GM21717 (cell line): ENCODE data around the gene CCDC82.

ENCODE experiments used
- ATAC-seq: cut with Tn5 transposase; IDR thresholded peaks from one replicate; pipeline ENCODE4 v1.9.1; 2021; ENCODE audit warnings: mild to moderate bottlenecking, moderate library complexity; ENCODE audit not compliant: unreplicated experiment

CCDC82 gene

DNA sequence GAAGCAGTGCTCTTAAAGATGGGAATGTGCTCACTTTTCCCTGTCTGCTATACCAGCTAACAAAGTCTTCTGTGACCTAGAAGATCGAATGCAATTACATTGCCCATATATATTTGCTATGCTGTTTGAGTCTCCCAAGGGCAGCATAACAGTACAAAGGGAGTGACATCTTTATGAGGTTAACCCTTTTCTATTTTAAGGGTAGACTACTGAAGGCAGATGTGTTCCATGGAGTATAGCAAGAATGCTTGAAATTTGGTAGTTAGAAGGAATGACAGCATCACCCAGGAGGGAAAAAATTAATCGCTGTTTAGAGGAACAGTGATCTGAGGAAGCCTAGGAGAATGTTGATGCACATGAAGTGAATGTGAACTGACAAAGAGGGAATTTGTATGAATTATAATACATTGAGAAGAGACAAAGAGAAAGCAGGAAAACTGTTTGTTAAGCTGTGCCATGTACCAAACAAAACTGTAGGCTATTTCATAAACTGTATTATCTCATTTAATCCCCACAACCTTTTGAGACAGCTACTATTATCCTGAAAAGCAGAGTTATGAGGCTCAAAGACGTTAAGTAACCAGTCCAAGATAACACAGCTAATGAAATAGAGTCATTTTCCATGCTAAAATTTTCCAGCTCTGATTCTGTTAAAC is 59.7 kb downstream of the CCDC82 start:
- ATAC-seq, result no peak

DNA sequence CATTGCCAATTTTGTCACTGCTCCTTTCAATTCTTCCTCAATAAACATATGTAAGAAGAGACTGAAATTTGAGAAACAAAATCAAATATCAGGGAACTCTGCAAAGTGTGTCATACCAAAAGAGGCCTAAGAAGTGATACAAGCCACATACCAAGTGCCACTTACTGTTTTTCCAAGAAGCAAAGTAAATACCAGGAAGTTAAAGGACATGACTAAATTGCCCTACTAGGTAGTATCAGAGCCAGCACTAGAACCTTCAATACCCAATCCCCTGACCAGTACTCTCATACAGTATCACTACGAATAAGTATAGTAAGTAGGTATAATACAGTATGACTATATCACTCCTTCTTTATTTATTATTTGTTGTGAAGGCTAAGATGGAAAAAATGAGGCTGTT is 60.3 kb downstream of the CCDC82 start:
- ATAC-seq, result no peak

DNA sequence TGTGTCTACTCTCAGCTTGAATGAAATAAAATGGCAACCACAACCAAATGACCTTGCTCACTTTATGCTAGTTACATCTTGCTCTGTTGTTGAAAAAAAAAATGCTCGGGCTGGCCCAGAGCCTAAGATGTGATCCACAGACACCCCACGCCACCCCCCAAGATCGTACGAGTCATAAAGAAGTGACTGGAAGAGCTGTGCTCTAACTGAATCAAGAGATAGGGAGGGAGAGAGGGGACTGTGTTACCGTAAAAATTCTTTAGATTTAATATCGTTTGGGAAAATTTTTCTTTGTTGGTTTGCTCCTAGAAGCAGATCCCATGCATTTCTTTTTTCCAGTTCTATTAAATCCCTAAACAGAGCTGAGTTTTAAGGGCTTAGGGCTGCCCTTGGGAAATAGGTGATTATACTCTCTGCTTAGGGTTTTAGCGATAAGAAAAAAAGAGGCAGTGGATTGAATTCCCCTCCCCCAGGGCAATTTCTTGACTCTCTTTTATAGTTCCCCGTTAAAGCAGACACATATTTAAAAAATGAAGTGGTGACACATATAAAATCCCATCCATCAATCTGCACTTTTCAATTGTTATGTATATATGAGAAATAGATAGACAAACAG is 61.2 kb downstream of the CCDC82 start:
- no peak for ATAC-seq

DNA sequence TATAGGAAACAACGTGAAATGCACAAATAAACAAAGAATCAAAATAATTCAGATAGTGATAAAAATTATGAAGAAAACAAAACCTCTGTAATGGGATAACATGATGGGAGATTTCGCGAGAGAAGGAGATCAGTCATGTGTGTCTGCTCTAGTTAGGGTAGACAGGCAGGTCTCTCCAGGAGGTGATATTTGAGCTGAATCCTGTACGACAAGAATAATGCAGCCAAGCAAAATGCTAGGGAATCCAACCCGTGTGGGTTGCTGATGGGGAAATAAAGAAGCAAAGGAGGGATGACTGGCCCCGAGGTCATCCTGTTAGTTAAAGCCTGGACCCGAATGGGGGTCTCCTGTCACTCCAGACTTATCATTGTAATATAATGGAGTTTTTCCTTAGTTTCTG is 62.8 kb downstream of the CCDC82 start:
- ATAC-seq, result no peak

DNA sequence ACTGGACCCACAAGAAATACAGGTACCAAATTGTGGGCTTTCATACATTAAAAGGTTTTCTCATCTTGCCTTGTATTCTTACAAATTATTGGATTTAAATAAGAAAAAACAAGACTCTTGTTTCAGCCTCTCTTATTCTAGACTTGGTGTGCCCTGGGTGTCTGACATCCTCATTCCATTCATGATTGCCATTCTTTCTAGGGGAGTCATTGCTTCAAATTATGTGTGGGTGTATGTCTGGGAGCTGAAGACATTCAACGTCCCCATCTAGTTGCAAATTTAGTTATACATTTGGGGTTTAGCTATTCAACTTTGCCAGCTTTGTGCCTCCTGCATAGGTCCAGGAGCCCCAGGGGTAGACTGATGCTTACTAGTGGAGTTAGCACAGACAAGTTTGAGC is 64.8 kb downstream of the CCDC82 start:
- ATAC-seq, result no peak

- no peak for ATAC-seq
Measured at GRCh38 chr11:96323642-96323985, 66.1 kb downstream of the CCDC82 start.

- ATAC-seq, result no peak
Measured at GRCh38 chr11:96322775-96323641, 66.7 kb downstream of the CCDC82 start.

DNA sequence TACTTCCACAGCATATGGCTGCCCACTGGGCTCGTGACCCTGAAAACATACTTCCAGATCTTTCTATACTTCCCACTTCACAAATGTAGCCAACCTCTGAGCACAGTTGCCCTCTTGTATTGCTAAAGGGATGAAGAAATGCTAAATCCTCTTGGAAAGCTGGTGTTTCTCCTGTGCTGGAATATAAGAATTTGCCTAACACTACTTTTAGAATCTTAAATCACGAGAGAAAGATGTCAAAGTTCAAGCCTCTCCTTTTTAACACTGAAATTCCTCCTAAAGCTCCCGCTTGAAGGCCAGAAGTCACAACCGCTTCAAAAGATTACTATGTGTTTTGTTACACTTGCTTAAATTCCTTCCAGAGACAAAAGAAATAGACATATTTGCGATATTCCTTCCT is 68.6 kb downstream of the CCDC82 start:
- ATAC-seq, result no peak

GRCh38 chr11:96319898-96320656 is 69.6 kb downstream of the CCDC82 start:
- ATAC-seq, result no peak

DNA sequence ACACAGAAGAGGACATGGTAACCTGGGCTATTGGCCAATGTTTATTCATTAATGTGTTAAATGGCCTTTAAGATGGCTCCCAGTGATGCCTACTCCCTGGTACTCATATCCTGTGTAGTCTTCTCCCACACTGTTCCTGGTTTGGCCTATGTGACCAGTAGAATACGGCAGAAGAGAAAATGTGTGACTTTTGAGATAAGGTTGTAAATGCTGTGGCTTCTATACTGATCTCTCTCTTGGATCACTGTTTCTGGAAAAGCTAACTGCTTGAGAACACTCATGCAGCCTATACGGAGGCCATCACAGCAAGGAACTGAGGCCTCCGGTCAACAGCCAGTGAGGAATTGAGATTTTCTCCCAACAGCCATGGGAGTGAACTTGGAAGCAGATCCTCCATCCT is 70.9 kb downstream of the CCDC82 start:
- ATAC-seq, result no peak

- no peak for ATAC-seq
Measured at GRCh38 chr11:96318399-96318798, 71.3 kb downstream of the CCDC82 start.

DNA sequence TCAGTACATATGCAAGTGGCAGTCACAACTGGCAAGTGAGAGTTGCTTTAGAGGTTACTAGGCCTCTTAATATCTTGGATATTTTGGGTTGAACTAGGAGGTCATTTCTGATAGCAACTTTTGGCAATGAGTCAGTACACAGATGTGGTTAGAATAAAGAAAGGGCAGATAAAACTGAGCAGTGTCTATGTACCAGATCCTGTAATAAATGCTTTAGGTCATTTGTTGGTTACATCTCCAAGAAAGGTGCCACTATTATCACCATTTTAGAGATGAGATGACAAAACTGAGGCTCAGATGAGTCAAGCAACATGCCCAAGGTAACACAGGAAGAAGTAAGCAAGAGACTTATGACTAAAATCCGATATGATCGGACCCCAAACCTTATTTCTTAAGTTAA is 71.7 kb downstream of the CCDC82 start:
- ATAC-seq, result no peak

GRCh38 chr11:96317571-96317970 is 72.1 kb downstream of the CCDC82 start:
- no peak for ATAC-seq

- ATAC-seq, result no peak
Measured at GRCh38 chr11:96316869-96317268, 72.8 kb downstream of the CCDC82 start.

- ATAC-seq, result no peak
Measured at GRCh38 chr11:96315476-96315875, 74.2 kb downstream of the CCDC82 start.

- ATAC-seq, result no peak
Measured at GRCh38 chr11:96314326-96315020, 75.2 kb downstream of the CCDC82 start.

GRCh38 chr11:96313163-96313562 is 76.5 kb downstream of the CCDC82 start:
- ATAC-seq, result no peak

DNA sequence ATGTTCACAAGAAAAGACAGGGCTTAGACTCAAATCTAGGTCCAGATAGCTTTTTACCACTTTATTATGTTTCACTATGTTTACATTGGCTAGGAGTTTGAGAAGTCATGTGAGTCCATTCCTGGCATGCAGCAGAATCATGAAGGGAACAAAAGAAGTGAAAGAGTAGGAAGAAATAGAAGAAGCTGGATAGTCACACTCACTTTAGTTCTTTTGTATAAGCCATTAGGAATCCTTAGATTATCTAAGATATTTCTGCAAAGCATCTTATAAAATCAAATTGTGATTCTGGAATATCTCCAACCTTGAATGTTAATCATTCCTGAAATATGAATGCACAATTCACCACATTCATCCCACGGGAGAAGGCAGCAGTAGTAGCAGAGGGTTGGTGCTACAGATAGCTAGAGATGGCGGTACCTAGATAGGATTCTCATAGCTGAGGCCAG is 78.6 kb downstream of the CCDC82 start:
- no peak for ATAC-seq

- ATAC-seq, result no peak
Measured at GRCh38 chr11:96310236-96310635, 79.5 kb downstream of the CCDC82 start.

DNA sequence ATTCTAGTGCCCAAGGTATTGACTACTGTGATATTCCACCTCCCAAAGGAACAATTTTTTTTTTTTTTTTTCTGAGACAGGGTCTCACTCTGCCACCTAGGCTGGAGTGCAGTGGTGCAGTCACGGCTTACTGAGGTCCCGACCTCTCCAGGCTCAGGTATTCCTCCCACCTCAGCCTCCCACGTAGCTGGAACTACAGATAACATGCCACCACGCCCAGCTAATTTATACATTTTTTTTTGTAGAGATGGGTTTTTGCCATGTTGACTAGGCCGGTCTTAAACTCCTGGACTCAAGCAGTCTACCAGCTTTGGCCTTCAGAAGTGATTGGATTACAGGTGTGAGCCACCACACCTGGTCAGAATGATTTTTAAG is 80.1 kb downstream of the CCDC82 start:
- no peak for ATAC-seq
